ENCODE results near the gene TXNDC5. TPM values are rescaled to one million over a fixed set of nuclear protein-coding genes. Genes with fewer than 3 reads are reported as not detected.
A peak's percentile ranks its signal among the peaks of the same experiment; 100 is the strongest.

The TXNDC5 gene
- total RNA-seq, 1 donor from 2014 or later: 193 TPM

GRCh38 chr6:7909323-7910276, 988 bp downstream of the TXNDC5 start:
- H3K79me2 ChIP-seq (ENCODE audit: insufficient read depth, low read length): peaks cover 53% of the 10 kb centered on the region
- H3K36me3 Mint-ChIP-seq (ENCODE audit: low read depth, unreplicated experiment): peaks cover 7% of the 10 kb centered on the region
- peaks cover 4% of the 10 kb centered on the region for H3K36me3 ChIP-seq (ENCODE audit: insufficient read depth, low read length)
- no peak for TF ChIP-seq CTCF (IDR thresholded peaks at IDR 0.05; ENCODE audit: insufficient read depth, low read depth, low read length)
- TF ChIP-seq EZH2 (IDR thresholded peaks at IDR 0.05; ENCODE audit: insufficient read depth, low read length): no peak
- H3K4me3 Mint-ChIP-seq (ENCODE audit: unreplicated experiment): peak overlapping the region; percentile 89
- H2AFZ ChIP-seq (ENCODE audit: low read depth, low read length): peak overlapping the region; percentile 64
- peaks cover 5% of the 10 kb centered on the region for H3K4me1 ChIP-seq (ENCODE audit: insufficient read depth, low read length)
- no peak for FAIRE-seq
- H3K9ac ChIP-seq (ENCODE audit: low read length): peak overlapping the region; percentile 86
- peak overlapping the region; percentile 97 for H3K4me2 ChIP-seq (ENCODE audit: low read length)
- peak overlapping the region; percentile 81 for H3K27ac Mint-ChIP-seq (ENCODE audit: unreplicated experiment)
- H3K9me3 Mint-ChIP-seq (ENCODE audit: unreplicated experiment): peaks cover 2% of the 10 kb centered on the region
- peaks cover 10% of the 10 kb centered on the region for H3K4me1 Mint-ChIP-seq (ENCODE audit: low read depth, unreplicated experiment)
- H3K27me3 ChIP-seq (ENCODE audit: insufficient read depth, low read length): peaks cover 16% of the 10 kb centered on the region
- no peaks in the 10 kb centered on the region for H3K9me3 ChIP-seq (ENCODE audit: insufficient read depth, low read depth, low read length)
- DNase-seq (ENCODE audit: low read depth): peak; percentile 26
- H4K20me1 ChIP-seq (ENCODE audit: insufficient read depth, low read length): peaks cover 50% of the 10 kb centered on the region
- H3K4me3 ChIP-seq (ENCODE audit: insufficient read depth, low read depth, low read length): peak overlapping the region; percentile 89
- H3K27me3 Mint-ChIP-seq (ENCODE audit: low read depth, unreplicated experiment): peaks cover 2% of the 10 kb centered on the region
- peak overlapping the region; percentile 69 for H3K27ac ChIP-seq (ENCODE audit: low read depth, low read length)

DNA sequence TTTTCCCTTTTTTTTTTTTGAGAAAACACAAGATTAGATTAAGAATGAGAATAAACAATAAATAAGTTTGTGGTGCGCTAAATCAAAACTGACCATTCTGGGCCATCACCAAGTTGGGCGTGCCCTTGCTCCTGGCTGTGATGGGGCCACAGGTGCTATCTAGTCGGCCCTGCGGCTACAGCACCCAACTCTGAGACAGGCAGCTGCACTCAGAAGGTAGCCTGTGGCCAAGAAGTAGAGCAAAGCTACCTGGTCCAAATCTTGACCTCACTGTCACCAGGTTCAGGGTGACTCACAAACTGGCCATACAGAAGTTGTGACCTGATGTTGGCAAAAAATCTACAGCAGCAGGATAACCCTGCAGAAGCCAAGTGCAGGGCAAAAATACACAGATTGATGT, 3.4 kb downstream of the TXNDC5 start:
- Histone ChIP-seq H3K9ac (ENCODE audit: low read length) (no peak overlapping the region), H3K4me1 (ENCODE audit: insufficient read depth, low read length) (peaks cover 5% of the 10 kb centered on the region), H3K4me2 (ENCODE audit: low read length) (no peak overlapping the region), H4K20me1 (ENCODE audit: insufficient read depth, low read length) (peaks cover 74% of the 10 kb centered on the region), H3K79me2 (ENCODE audit: insufficient read depth, low read length) (peaks cover 75% of the 10 kb centered on the region), H3K27ac (ENCODE audit: low read depth, low read length) (no peak overlapping the region), H3K4me3 (ENCODE audit: insufficient read depth, low read depth, low read length) (no peak overlapping the region), H3K36me3 (ENCODE audit: insufficient read depth, low read length) (peaks cover 27% of the 10 kb centered on the region), H3K9me3 (ENCODE audit: insufficient read depth, low read depth, low read length) (no peaks in the 10 kb centered on the region), H3K27me3 (ENCODE audit: insufficient read depth, low read length) (no peaks in the 10 kb centered on the region), H2AFZ (ENCODE audit: low read depth, low read length) (no peak overlapping the region)
- Mint-ChIP-seq H3K36me3 (ENCODE audit: low read depth, unreplicated experiment) (peaks cover 12% of the 10 kb centered on the region), H3K27me3 (ENCODE audit: low read depth, unreplicated experiment) (peaks cover 2% of the 10 kb centered on the region), H3K9me3 (ENCODE audit: unreplicated experiment) (peaks cover 2% of the 10 kb centered on the region), H3K4me3 (ENCODE audit: unreplicated experiment) (peak overlapping the region; percentile 8), H3K27ac (ENCODE audit: unreplicated experiment) (no peak overlapping the region), H3K4me1 (ENCODE audit: low read depth, unreplicated experiment) (peaks cover 10% of the 10 kb centered on the region)
- no peak for DNase-seq (ENCODE audit: low read depth)
- TF ChIP-seq CTCF (IDR thresholded peaks at IDR 0.05; ENCODE audit: insufficient read depth, low read depth, low read length): no peak
- TF ChIP-seq EZH2 (IDR thresholded peaks at IDR 0.05; ENCODE audit: insufficient read depth, low read length): no peak
- no peak for FAIRE-seq

- H3K36me3 Mint-ChIP-seq (ENCODE audit: low read depth, unreplicated experiment): peaks cover 14% of the 10 kb centered on the region
- Histone ChIP-seq H3K27ac (ENCODE audit: low read depth, low read length) (no peak overlapping the region), H3K4me1 (ENCODE audit: insufficient read depth, low read length) (peaks cover 5% of the 10 kb centered on the region), H3K79me2 (ENCODE audit: insufficient read depth, low read length) (peaks cover 79% of the 10 kb centered on the region), H3K4me3 (ENCODE audit: insufficient read depth, low read depth, low read length) (no peak overlapping the region), H3K36me3 (ENCODE audit: insufficient read depth, low read length) (peaks cover 30% of the 10 kb centered on the region), H3K27me3 (ENCODE audit: insufficient read depth, low read length) (no peaks in the 10 kb centered on the region), H3K9ac (ENCODE audit: low read length) (no peak overlapping the region), H3K4me2 (ENCODE audit: low read length) (no peak overlapping the region), H3K9me3 (ENCODE audit: insufficient read depth, low read depth, low read length) (no peaks in the 10 kb centered on the region), H2AFZ (ENCODE audit: low read depth, low read length) (no peak overlapping the region), H4K20me1 (ENCODE audit: insufficient read depth, low read length) (peaks cover 78% of the 10 kb centered on the region)
- FAIRE-seq: no peak
- peaks cover 2% of the 10 kb centered on the region for H3K9me3 Mint-ChIP-seq (ENCODE audit: unreplicated experiment)
- H3K4me1 Mint-ChIP-seq (ENCODE audit: low read depth, unreplicated experiment): peaks cover 10% of the 10 kb centered on the region
- no peak overlapping the region for H3K4me3 Mint-ChIP-seq (ENCODE audit: unreplicated experiment)
- TF ChIP-seq EZH2 (IDR thresholded peaks at IDR 0.05; ENCODE audit: insufficient read depth, low read length) (no peak), CTCF (IDR thresholded peaks at IDR 0.05; ENCODE audit: insufficient read depth, low read depth, low read length) (no peak)
- no peak overlapping the region for H3K27ac Mint-ChIP-seq (ENCODE audit: unreplicated experiment)
- peaks cover 2% of the 10 kb centered on the region for H3K27me3 Mint-ChIP-seq (ENCODE audit: low read depth, unreplicated experiment)
- no peak for DNase-seq (ENCODE audit: low read depth)
Measured at GRCh38 chr6:7906741-7907140, 3.8 kb downstream of the TXNDC5 start.
